Transverse colon (tissue), 4 donors: ENCODE data around the gene MPIG6B. TPM values are rescaled to one million over a fixed set of nuclear protein-coding genes. Genes with fewer than 3 reads are reported as not detected.

Experiments used
- DNase-seq: peaks from one replicate; pipeline ENCODE4 v3.0.0-alpha.2; 2019
- H3K27ac ChIP-seq, 4 donors: fragments of 200-600 bp; sonication (generic); 2 replicates each; pipeline ENCODE4 v1.5.1; 2016 to 2018; ENCODE audit warnings: inconsistent platforms in 4 of 4
- H3K27me3 ChIP-seq: fragments of 200-600 bp; sonication (generic); 2 replicates; pipeline ENCODE4 v1.5.1; 2017; ENCODE audit warnings: inconsistent platforms
- H3K36me3 ChIP-seq, 4 donors: fragments of 200-600 bp; sonication (generic); 2 replicates each; pipeline ENCODE4 v1.5.1; 2017 to 2019; ENCODE audit warnings: inconsistent platforms in 4 of 4
- H3K4me1 ChIP-seq, 4 donors: fragments of 200-600 bp; sonication (generic); 2 replicates each; pipeline ENCODE4 v1.5.1; 2017 to 2020; ENCODE audit warnings: inconsistent platforms in 4 of 4
- H3K4me3 ChIP-seq, 4 donors: fragments of 200-600 bp; sonication (generic); 1 replicate in 1 of 4; 2 replicates in 3 of 4; pipeline versions ENCODE4 v1.5.1 to v1.6.1; 2017 to 2019; ENCODE audit warnings: inconsistent platforms in 4 of 4
- H3K9me3 ChIP-seq, 2 donors: fragments of 200-600 bp; sonication (generic); 2 replicates each; pipeline ENCODE4 v1.5.1; 2017 to 2019; ENCODE audit warnings: inconsistent platforms in 2 of 2
- CTCF ChIP-seq, 5 experiments: fragments of 200-600 bp in 3 of 5; fragments of 450-650 bp in 2 of 5; sonication (generic) in 3 of 5; IDR thresholded peaks; 1 replicate in 2 of 5; 2 replicates in 3 of 5; pipeline ENCODE4 v1.5.1; 2016 to 2017; ENCODE audit warnings: antibody characterized with exemption in 5 of 5, inconsistent platforms in 3 of 5, mild to moderate bottlenecking in 2 of 5, moderate library complexity in 1 of 5
- EP300 ChIP-seq: sonication (generic); formaldehyde crosslinking; IDR thresholded peaks from one replicate; pipeline ENCODE4 v1.6.1; 2017; ENCODE audit warnings: antibody characterized with exemption, low read depth
- POLR2A ChIP-seq: fragments of 450-650 bp; IDR thresholded peaks from one replicate; pipeline ENCODE4 v1.6.1; 2016; ENCODE audit warnings: antibody characterized with exemption, mild to moderate bottlenecking, moderate library complexity
- POLR2AphosphoS5 ChIP-seq, 3 donors: sonication (generic); formaldehyde crosslinking; IDR thresholded peaks; one replicate each; pipeline ENCODE4 v1.6.1; 2016; ENCODE audit warnings: antibody characterized with exemption in 3 of 3
- WGBS, 2 donors: methylation state at CpG; one replicate each; pipeline ENCODE4 v1.1.5; 2018; ENCODE audit warnings: low coverage in 1 of 2; 5-methylcytosine and 5-hydroxymethylcytosine counted together
- in situ Hi-C, 4 donors: fragments of 200-750 bp; cut with MboI; loops; one replicate each; pipeline versions ENCODE4 v1.15.0 to v1.15.1; 2017; ENCODE audit warnings: low sequenced_read_pairs in 3 of 4, low pct_ligation_motif_present in 1 of 4, low pct_unique_long_range_greater_than_20kb in 1 of 4
- intact Hi-C: fragments of 100-400 bp; cut with DNase I; formaldehyde crosslinking; loops from one replicate; pipeline ENCODE4 v1.15.1; 2023; ENCODE audit warnings: low total_unique reads
- total RNA-seq, 4 donors: library from RNA; depleted of rRNA; stranded (reverse); fragments of >200 nt; gene quantifications; one replicate each; pipeline ENCODE4 v1.1.0, GENCODE V29; 2016

MPIG6B gene
- total RNA-seq, 4 donors from 2014 or later: 0.16 TPM; not detected in 3

GRCh38 chr6:31680226-31681134 is 42.7 kb upstream of the MPIG6B start, which contains the start of gene LY6G5C:
Gene LY6G5C, minus strand, starts transcription at chr6:31681067. Its CDS starts 694 bp downstream, at chr6:31680373.
- Histone ChIP-seq H3K9me3 (no peaks in the 10 kb centered on the region), H3K4me3 (peak within 1 kb of the TSS; percentile 42 to 63 (median 43)), H3K27ac (peak within 1 kb of the TSS; percentile 70 to 85 (median 78)), H3K27me3 (no peaks in the 10 kb centered on the region), H3K4me1 (peaks cover 5 to 26% (median 11%) of the 10 kb centered on the region in 4 donors), H3K36me3 (no peaks in the 10 kb centered on the region)
- intact Hi-C loops: loop anchor here (10.0 kb wide), 1 partner anchor 154 kb away; no protein-coding TSS in a partner anchor
- 0 to 12% methylated on average over 12 to 16 of the region's 17 CpGs for WGBS, 2 donors
- in situ Hi-C loops: loop anchor here in 1 of 4 donors (10.0 kb wide), 1 partner anchor 84 kb away; the partner anchor contains the start of gene SAPCD1
- DNase-seq: peak; percentile 89
- no peak for TF ChIP-seq POLR2A
- TF ChIP-seq CTCF (IDR thresholded peaks at IDR 0.05): peak; percentile 52 to 78 (median 69)
- TF ChIP-seq EP300: no peak
- TF ChIP-seq POLR2AphosphoS5 (IDR thresholded peaks at IDR 0.05): peak in 2 of 3 donors; percentile 23 to 57

GRCh38 chr6:31681135-31681671 is 42.0 kb upstream of the MPIG6B start:
- H3K36me3 ChIP-seq: peaks cover 0 to under 1% (median 0%) of the 10 kb centered on the region in 4 donors
- in situ Hi-C loops: loop anchor here in 1 of 4 donors (10.0 kb wide), 1 partner anchor 84 kb away; the partner anchor contains the start of gene SAPCD1
- no peaks in the 10 kb centered on the region for H3K9me3 ChIP-seq
- DNase-seq: peak; percentile 61
- intact Hi-C loops: loop anchor here (10.0 kb wide), 1 partner anchor 154 kb away; no protein-coding TSS in a partner anchor
- 2% methylated on average over 21 of the region's 40 CpGs; no CpG with 5 or more reads in 1 of the 2 donors for WGBS, 2 donors
- H3K4me1 ChIP-seq: peaks cover 5 to 26% (median 11%) of the 10 kb centered on the region in 4 donors
- H3K27ac ChIP-seq: peak overlapping the region; percentile 70 to 85 (median 78)
- H3K4me3 ChIP-seq: peak overlapping the region; percentile 42 to 63 (median 43)
- H3K27me3 ChIP-seq: no peaks in the 10 kb centered on the region
- TF ChIP-seq POLR2AphosphoS5 (IDR thresholded peaks at IDR 0.05) (peak in 1 of 3 donors; percentile 5), POLR2A (peak; percentile 31), CTCF (IDR thresholded peaks at IDR 0.05) (peak in 1 of 5 experiments; percentile 19), EP300 (no peak)

- TF ChIP-seq POLR2A (no peak), EP300 (no peak), POLR2AphosphoS5 (IDR thresholded peaks at IDR 0.05) (no peak), CTCF (IDR thresholded peaks at IDR 0.05) (no peak)
- peaks cover 5 to 26% (median 11%) of the 10 kb centered on the region in 4 donors for H3K4me1 ChIP-seq
- peaks cover 0 to 17% (median 10%) of the 10 kb centered on the region in 4 donors for H3K36me3 ChIP-seq
- WGBS, 2 donors: 85 to 92% methylated on average over 7 to 13 of the region's 13 CpGs
- intact Hi-C loops: loop anchor here (10.0 kb wide), 1 partner anchor 151 kb away; no protein-coding TSS in a partner anchor
- H3K27ac ChIP-seq: peak overlapping the region in 3 of 4 donors; percentile 26 to 78 (median 73)
- no peaks in the 10 kb centered on the region for H3K27me3 ChIP-seq
- in situ Hi-C loops: loop anchor here in 1 of 4 donors (10.0 kb wide), 1 partner anchor 81 kb away; the partner anchor contains the start of gene SAPCD1
- no peaks in the 10 kb centered on the region for H3K9me3 ChIP-seq
- peak overlapping the region in 1 of 4 donors; percentile 43 for H3K4me3 ChIP-seq
- no peak for DNase-seq
These were observed 39.6 kb upstream of the MPIG6B start for GRCh38 chr6:31683591-31683990.
